Neural cell (in vitro differentiated cells): Measurements from ENCODE around the gene ADGB.

ENCODE experiments used
- CTCF ChIP-seq: fragments of 450-650 bp; IDR thresholded peaks from 2 replicates; pipeline ENCODE4 v1.5.1; 2014; ENCODE audit warnings: antibody characterized with exemption, mild to moderate bottlenecking, moderate library complexity; ENCODE audit not compliant: poor library complexity, severe bottlenecking
- EP300 ChIP-seq: fragments of 450-650 bp; conservative IDR thresholded peaks from 2 replicates; pipeline ENCODE4 v1.6.1; 2014; ENCODE audit warnings: antibody characterized with exemption, mild to moderate bottlenecking, moderate library complexity; ENCODE audit not compliant: poor library complexity, severe bottlenecking
- POLR2AphosphoS5 ChIP-seq: IDR thresholded peaks from 2 replicates; pipeline ENCODE4 v1.6.1; 2012
- RAD21 ChIP-seq: fragments of 450-650 bp; conservative IDR thresholded peaks from 2 replicates; pipeline ENCODE4 v1.6.1; 2014; ENCODE audit warnings: antibody characterized with exemption, mild to moderate bottlenecking, moderate library complexity
- TF ChIP-seq, protein P1 (sequence below): IDR thresholded peaks from 2 replicates; pipeline ENCODE4 v1.6.1; 2012; ENCODE audit warnings: borderline replicate concordance

GRCh38 chr6:146850238-146850896, 251.6 kb downstream of the ADGB start:
- TF ChIP-seq EP300 (no peak), CTCF (no peak), RAD21 (no peak), POLR2AphosphoS5 (no peak)
- TF ChIP-seq, protein P1, sequence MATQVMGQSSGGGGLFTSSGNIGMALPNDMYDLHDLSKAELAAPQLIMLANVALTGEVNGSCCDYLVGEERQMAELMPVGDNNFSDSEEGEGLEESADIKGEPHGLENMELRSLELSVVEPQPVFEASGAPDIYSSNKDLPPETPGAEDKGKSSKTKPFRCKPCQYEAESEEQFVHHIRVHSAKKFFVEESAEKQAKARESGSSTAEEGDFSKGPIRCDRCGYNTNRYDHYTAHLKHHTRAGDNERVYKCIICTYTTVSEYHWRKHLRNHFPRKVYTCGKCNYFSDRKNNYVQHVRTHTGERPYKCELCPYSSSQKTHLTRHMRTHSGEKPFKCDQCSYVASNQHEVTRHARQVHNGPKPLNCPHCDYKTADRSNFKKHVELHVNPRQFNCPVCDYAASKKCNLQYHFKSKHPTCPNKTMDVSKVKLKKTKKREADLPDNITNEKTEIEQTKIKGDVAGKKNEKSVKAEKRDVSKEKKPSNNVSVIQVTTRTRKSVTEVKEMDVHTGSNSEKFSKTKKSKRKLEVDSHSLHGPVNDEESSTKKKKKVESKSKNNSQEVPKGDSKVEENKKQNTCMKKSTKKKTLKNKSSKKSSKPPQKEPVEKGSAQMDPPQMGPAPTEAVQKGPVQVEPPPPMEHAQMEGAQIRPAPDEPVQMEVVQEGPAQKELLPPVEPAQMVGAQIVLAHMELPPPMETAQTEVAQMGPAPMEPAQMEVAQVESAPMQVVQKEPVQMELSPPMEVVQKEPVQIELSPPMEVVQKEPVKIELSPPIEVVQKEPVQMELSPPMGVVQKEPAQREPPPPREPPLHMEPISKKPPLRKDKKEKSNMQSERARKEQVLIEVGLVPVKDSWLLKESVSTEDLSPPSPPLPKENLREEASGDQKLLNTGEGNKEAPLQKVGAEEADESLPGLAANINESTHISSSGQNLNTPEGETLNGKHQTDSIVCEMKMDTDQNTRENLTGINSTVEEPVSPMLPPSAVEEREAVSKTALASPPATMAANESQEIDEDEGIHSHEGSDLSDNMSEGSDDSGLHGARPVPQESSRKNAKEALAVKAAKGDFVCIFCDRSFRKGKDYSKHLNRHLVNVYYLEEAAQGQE = no peak
